ENCODE data around the gene EMC10.

Gene EMC10

GRCh38 chr19:50480281-50481111, 4.2 kb downstream of the EMC10 start:
- no peak for DNase-seq

GRCh38 chr19:50481351-50482149, 5.2 kb downstream of the EMC10 start:
- DNase-seq: no peak

- DNase-seq: no peak
These were observed 6.1 kb downstream of the EMC10 start for GRCh38 chr19:50482271-50482855.

- DNase-seq: no peak
These were observed 6.6 kb downstream of the EMC10 start for GRCh38 chr19:50482916-50483315.

- DNase-seq: no peak
These were observed 9.1 kb downstream of the EMC10 start for GRCh38 chr19:50485284-50485955.

- peak; percentile 88 for DNase-seq
These were observed 10.7 kb downstream of the EMC10 start for GRCh38 chr19:50486823-50487515.

- no peak for DNase-seq
These were observed 12.3 kb downstream of the EMC10 start for GRCh38 chr19:50488389-50489194.

- DNase-seq: no peak
These were observed 13.2 kb downstream of the EMC10 start for GRCh38 chr19:50489461-50490011.

- no peak for DNase-seq
These were observed 14.1 kb downstream of the EMC10 start for GRCh38 chr19:50490411-50490811.

GRCh38 chr19:50490991-50491472, 14.7 kb downstream of the EMC10 start:
- no peak for DNase-seq

GRCh38 chr19:50492303-50493052, 16.2 kb downstream of the EMC10 start:
- peak; percentile 55 for DNase-seq

- DNase-seq: no peak
These were observed 16.9 kb downstream of the EMC10 start for GRCh38 chr19:50493171-50493570.

- DNase-seq: no peak
These were observed 18.1 kb downstream of the EMC10 start for GRCh38 chr19:50494186-50495019.

GRCh38 chr19:50495020-50495531, 18.8 kb downstream of the EMC10 start:
- DNase-seq: no peak

- DNase-seq: no peak
These were observed 20.1 kb downstream of the EMC10 start for GRCh38 chr19:50496189-50497021.

- no peak for DNase-seq
These were observed 20.7 kb downstream of the EMC10 start for GRCh38 chr19:50497022-50497405.

GRCh38 chr19:50498219-50499056, 22.1 kb downstream of the EMC10 start:
- DNase-seq: no peak

All from stimulated activated CD8-positive, alpha-beta memory T cell treated with anti-CD3 and anti-CD28 coated beads, Interleukin-4, amount 100 ng/mL, for 48 hours (primary cell).